Calu3 (cell line): Measurements from ENCODE around the gene RTN4R. TPM values are rescaled to one million over a fixed set of nuclear protein-coding genes. Genes with fewer than 3 reads are reported as not detected.
"Not testable (repeated sequence)": the region's sequence is repeated elsewhere in the genome, so short reads cannot be mapped to it uniquely, and the experiment has no call there.

ENCODE experiments used
- BruUV-seq: library from RNA; stranded (reverse); fragments of 400-500 nt; replicated peaks from 2 replicates; lab custom pipeline; 2021; lab: Mats Ljungman, UMichigan
- CTCF ChIA-PET: fragments of 300-600 bp; sonication (Branson Sonifier 250); formaldehyde crosslinking; loops from one replicate; lab custom pipeline; 2022; ENCODE audit warnings: antibody characterized with exemption; lab: Charles Lee
- DNase-seq: peaks from one replicate; pipeline ENCODE4 v3.0.0; 2022
- H3K27ac Mint-ChIP-seq: one replicate; pipeline ENCODE4 v1.8.0; 2022; ENCODE audit warnings: mixed read lengths; ENCODE audit not compliant: unreplicated experiment
- H3K27me3 Mint-ChIP-seq: one replicate; pipeline ENCODE4 v1.8.0; 2022; ENCODE audit warnings: mixed read lengths; ENCODE audit not compliant: unreplicated experiment
- H3K36me3 Mint-ChIP-seq: one replicate; pipeline ENCODE4 v1.8.0; 2022; ENCODE audit warnings: mild to moderate bottlenecking, moderate library complexity, mixed read lengths; ENCODE audit not compliant: insufficient read depth, unreplicated experiment
- H3K4me1 Mint-ChIP-seq: one replicate; pipeline ENCODE4 v1.8.0; 2022; ENCODE audit warnings: mild to moderate bottlenecking, low read depth, mixed read lengths; ENCODE audit not compliant: unreplicated experiment
- H3K4me3 Mint-ChIP-seq: one replicate; pipeline ENCODE4 v1.8.0; 2022; ENCODE audit warnings: mild to moderate bottlenecking, low read depth, moderate library complexity, mixed read lengths; ENCODE audit not compliant: unreplicated experiment
- H3K9me3 Mint-ChIP-seq: one replicate; pipeline ENCODE4 v1.8.0; 2022; ENCODE audit warnings: low read depth, mixed read lengths; ENCODE audit not compliant: unreplicated experiment
- intact Hi-C: fragments of 100-400 bp; cut with micrococcal nuclease; formaldehyde crosslinking; loops from one replicate; pipeline ENCODE4 v1.10.0; 2022; ENCODE audit not compliant: unreplicated experiment
- total RNA-seq: library from RNA; stranded (reverse); gene quantifications from 2 replicates; pipeline ENCODE4 v1.2.3, GENCODE V29; 2022
- TF ChIP-seq, protein P1 (sequence below): fragments of 200-600 bp; IDR thresholded peaks from one replicate; pipeline ENCODE4 v1.8.0; 2022; ENCODE audit warnings: antibody characterized with exemption; ENCODE audit not compliant: unreplicated experiment

RTN4R gene
- total RNA-seq, 1 experiment from 2014 or later: 4.1 TPM

DNA sequence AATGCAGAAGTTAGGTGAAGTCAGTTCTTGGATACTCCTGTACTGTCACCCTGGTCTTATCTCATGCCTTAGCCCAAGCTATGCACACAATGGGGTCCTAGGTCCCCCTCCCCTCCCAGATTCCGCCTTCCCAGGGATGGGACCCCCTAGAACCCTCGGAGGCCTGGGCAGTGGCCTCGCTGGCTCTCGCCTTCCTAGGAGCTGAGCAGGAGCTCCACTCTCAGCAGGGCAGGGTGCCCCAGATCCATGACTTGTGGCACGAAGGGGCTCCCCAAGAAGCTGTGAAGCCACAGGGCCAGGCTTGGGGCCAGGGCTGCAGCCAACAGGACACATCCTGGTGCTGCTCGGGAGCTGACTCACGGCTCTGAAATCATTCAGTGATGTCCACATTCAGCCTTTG, 42.1 kb upstream of the RTN4R start:
- BruUV-seq, H3K4me1 Mint-ChIP-seq, H3K27ac Mint-ChIP-seq, DNase-seq, intact Hi-C loops, H3K27me3 Mint-ChIP-seq, H3K9me3 Mint-ChIP-seq, H3K4me3 Mint-ChIP-seq, CTCF ChIA-PET, H3K36me3 Mint-ChIP-seq: not testable (repeated sequence)

DNA sequence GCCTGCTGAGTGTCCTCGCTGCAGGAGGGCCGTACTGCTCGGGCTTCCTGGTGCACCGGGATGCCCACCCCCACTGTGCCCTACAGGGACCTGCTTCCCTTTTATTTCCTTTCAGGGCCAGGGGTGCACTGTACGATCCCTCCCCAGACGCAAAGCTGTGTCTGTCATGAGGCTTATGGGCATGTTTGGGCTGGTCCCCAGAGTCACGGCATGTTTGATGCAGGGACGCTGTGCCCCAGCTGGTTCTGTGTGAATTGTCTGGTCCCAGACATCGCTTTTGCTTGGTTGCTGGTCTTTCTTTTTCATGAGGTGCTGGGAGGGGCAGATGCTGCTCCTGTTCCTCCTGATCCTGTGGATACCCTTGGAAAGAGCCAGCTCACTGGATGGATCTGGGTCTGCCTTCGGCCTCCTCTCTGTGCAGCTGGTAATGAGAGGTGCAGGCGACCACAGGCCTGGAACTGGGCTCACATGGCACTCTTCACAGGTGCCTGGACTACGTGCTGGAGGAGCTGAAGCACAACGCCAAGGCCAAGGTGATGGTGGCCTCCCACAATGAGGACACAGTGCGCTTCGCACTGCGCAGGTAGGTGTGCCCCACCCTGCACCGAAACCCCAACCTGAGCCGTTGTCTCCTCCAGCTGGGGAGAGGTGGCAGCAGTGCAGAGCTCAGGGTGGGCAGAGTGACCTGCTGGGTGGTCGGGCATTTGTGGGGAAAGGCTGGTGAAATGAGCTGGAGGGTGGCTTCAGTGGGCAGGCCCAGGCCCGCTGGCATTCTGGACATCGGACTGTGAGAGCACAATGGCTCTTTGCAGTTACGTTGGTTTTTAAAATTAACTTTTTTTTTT, 40.9 kb upstream of the RTN4R start:
- H3K4me3 Mint-ChIP-seq, DNase-seq, intact Hi-C loops, H3K27me3 Mint-ChIP-seq, H3K4me1 Mint-ChIP-seq, BruUV-seq, H3K36me3 Mint-ChIP-seq, H3K27ac Mint-ChIP-seq, CTCF ChIA-PET, H3K9me3 Mint-ChIP-seq: not testable (repeated sequence)

DNA sequence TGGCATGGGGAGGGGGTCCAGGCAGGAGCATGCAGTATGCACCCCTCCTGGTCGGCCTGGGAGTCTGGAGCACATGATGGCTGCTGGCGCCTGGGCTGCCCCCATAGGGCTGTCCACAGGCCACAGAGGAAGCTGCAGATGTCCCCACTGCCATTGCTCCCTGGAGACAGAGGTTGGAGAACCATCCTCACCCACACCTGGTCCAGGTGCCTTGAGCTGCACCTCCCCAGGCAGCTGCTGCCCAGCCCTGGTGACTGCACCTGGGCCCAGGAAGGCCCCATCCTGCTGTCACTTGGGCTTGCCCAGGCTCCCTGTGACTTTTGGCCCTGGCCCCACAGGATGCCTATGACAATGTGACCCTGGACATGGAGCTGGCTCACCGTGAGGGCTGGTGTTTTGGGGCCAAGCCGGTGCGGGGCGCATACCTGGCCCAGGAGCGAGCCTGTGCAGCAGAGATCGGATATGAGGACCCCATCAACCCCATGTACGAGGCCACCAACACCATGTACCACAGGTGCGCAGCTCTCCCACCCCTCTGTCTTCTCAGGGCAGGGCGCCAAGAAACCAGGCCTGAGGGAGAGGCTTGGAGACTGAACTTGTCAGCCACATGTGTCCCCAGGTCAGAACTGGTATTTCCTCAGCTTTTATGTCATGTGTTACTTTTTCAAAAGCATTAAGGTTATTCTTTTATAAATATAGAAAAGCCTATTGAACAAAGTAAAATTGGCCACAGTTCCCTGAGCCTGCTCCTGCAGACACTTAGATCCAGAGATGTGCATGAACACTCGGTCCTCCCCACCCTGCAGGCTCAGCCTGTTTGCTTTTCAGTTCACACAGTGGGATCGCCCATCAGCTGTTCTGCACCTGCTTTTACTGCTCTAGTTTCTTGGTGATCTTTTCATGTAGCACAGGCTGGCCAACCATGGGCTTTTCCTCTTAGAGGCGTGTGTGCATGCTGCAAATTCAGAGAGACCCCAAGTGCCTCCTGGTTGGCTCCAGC, 39.6 kb upstream of the RTN4R start:
- H3K36me3 Mint-ChIP-seq, intact Hi-C loops, H3K9me3 Mint-ChIP-seq, H3K4me1 Mint-ChIP-seq, BruUV-seq, H3K4me3 Mint-ChIP-seq, DNase-seq, CTCF ChIA-PET, H3K27ac Mint-ChIP-seq: not testable (repeated sequence)
- peaks cover 11% of the 10 kb centered on the region for H3K27me3 Mint-ChIP-seq

DNA sequence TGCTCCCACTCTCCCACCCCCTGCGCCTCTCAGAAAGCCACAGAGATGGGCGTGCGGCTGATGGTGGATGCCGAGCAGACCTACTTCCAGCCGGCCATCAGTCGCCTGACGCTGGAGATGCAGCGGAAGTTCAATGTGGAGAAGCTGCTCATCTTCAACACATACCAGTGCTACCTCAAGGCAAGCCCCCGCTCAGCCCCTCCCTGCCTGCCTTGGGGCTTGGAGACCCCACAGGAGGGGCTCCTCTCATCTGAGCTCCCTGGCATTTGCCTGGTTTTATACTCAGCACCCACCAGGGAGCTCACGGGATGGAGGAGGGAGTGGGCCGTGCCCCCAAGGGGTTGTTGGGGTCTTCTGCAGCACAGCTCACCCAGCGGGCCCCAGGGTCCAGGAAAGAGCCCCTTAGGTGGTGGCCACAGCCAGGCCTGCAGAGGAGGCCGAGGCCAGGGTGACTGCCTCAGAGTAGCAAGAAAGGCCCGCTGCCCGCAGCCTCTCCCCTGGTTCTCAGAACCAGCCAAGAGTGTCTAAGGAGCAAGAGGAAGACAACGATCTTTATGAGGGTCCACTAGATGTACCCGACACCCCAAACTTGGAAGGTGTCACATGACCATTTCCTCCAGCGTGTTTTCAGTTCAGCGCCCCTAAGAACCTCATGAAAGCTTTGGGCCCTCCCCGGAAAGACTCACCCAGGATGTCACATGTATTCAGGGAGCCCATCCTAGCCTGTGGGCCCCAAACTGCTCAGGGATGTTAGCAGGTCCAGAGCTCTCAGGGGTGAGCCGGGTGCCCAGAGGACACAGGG, 38.7 kb upstream of the RTN4R start:
- peaks cover 20% of the 10 kb centered on the region for H3K27me3 Mint-ChIP-seq
- CTCF ChIA-PET: interaction anchor here (1.5 kb wide), 1 partner anchor 10 kb away, joined by 3 read pairs; no protein-coding TSS in a partner anchor
- H3K27ac Mint-ChIP-seq, H3K9me3 Mint-ChIP-seq, DNase-seq, H3K4me1 Mint-ChIP-seq, intact Hi-C loops, H3K36me3 Mint-ChIP-seq, BruUV-seq, H3K4me3 Mint-ChIP-seq: not testable (repeated sequence)

DNA sequence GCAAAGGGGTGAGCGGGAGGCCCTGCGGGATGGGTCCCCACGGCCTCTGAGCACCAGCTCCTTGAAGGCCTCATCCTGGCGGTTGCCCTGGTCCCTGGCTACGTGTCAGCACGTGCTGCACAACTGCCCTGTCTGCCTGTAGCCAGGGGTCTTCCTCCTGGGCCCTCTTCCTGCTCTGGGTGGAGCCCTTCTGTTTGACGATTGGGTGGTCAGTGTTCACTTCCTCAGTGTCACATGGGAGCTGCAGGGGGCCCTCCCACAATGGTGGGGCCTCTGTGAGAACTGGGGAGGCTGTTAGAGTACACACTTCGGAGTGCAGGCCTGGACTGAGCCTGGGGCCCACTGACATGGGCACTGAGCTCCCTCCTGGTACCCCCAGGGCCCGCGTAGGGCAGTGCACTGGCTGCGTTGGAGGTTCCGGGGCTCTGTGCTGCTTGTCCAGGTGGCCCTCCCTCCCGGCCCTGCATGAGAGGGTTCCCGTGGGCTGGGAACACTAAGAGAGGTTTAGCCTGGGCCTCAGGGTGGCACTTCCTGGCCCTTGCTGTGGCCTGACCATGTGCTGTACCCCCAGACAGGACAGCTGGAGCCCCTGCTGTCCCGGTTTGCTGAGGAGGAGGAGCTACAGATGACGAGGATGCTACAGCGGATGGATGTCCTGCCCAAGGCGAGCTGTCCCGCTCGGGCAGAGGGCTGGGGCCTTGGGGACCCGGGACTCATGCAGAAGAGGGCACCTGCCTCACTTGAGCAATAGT, 38.0 kb upstream of the RTN4R start:
- TF ChIP-seq, protein P1, sequence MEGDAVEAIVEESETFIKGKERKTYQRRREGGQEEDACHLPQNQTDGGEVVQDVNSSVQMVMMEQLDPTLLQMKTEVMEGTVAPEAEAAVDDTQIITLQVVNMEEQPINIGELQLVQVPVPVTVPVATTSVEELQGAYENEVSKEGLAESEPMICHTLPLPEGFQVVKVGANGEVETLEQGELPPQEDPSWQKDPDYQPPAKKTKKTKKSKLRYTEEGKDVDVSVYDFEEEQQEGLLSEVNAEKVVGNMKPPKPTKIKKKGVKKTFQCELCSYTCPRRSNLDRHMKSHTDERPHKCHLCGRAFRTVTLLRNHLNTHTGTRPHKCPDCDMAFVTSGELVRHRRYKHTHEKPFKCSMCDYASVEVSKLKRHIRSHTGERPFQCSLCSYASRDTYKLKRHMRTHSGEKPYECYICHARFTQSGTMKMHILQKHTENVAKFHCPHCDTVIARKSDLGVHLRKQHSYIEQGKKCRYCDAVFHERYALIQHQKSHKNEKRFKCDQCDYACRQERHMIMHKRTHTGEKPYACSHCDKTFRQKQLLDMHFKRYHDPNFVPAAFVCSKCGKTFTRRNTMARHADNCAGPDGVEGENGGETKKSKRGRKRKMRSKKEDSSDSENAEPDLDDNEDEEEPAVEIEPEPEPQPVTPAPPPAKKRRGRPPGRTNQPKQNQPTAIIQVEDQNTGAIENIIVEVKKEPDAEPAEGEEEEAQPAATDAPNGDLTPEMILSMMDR: no peak
- H3K27ac Mint-ChIP-seq: no peak overlapping the region
- DNase-seq: no peak
- intact Hi-C loops: no loop called here
- peaks cover 6% of the 10 kb centered on the region for H3K36me3 Mint-ChIP-seq
- peaks cover 1% of the 10 kb centered on the region for H3K4me1 Mint-ChIP-seq
- no TSS peak for BruUV-seq
- H3K9me3 Mint-ChIP-seq: no peaks in the 10 kb centered on the region
- CTCF ChIA-PET: interaction anchor here (1.5 kb wide), 1 partner anchor 11 kb away, joined by 3 read pairs; no protein-coding TSS in a partner anchor
- H3K4me3 Mint-ChIP-seq: no peak overlapping the region
- H3K27me3 Mint-ChIP-seq: peaks cover 28% of the 10 kb centered on the region

DNA sequence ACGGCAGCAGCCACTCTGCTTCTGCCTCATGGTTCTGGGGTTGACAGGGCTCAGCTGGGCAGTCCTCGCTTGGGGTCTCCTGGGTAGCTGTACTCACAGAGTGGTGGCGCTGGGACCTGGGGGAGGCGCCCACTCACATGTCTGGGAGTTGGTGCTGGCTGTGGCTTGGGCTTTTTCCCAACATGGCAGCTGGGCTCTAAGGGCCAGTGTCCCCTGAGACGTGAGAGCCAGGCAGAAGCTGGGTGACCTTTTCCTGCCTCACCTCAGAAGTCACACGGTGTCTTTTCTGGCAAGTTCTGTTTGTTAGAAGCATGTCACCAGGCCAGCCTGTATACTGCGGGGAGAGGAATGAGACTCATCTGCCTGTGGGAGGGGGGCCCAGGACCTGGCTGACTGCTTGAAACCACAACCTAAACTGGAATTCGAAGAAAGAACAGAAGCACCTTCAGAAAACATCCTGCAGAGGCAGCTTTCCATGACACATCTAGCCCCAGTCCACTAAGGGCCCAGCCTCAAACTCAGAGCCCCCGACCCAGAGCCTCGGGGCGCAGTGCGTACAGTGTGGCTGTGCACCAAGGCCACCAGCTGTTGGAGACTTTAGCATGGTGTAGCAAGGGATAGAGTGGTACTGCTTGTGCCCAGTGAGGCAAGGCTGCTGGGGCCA, 37.2 kb upstream of the RTN4R start:
- H3K9me3 Mint-ChIP-seq, H3K36me3 Mint-ChIP-seq, DNase-seq, H3K4me3 Mint-ChIP-seq, H3K4me1 Mint-ChIP-seq, intact Hi-C loops, BruUV-seq, H3K27ac Mint-ChIP-seq: not testable (repeated sequence)
- CTCF ChIA-PET: interaction anchor here (1.5 kb wide), 1 partner anchor 11 kb away, joined by 3 read pairs; no protein-coding TSS in a partner anchor
- H3K27me3 Mint-ChIP-seq: peaks cover 35% of the 10 kb centered on the region
